Measurements from ENCODE around the gene SAMD7. TPM values are rescaled to one million over a fixed set of nuclear protein-coding genes. Genes with fewer than 3 reads are reported as not detected.

SAMD7 gene
- total RNA-seq (not detected), polyA plus RNA-seq (not detected)

- intact Hi-C loops (cut with micrococcal nuclease) = no loop called here
- POLR2A ChIA-PET (ENCODE audit: partially characterized antibody) = no interaction called here
Measured at GRCh38 chr3:169911272-169911671, at the start of gene SAMD7. Gene SAMD7, plus strand, starts transcription at chr3:169911572. Its CDS starts 7,927 bp downstream, at chr3:169919499.

GRCh38 chr3:169861871-169862270 lies 49.5 kb upstream of the SAMD7 start:
- H3K27ac Mint-ChIP-seq = peak overlapping the region in 1 of 7 donors; percentile 20
- H3K36me3 ChIP-seq (ENCODE audit: insufficient read depth, low read length) = no peaks in the 10 kb centered on the region
- H3K4me3 ChIP-seq (ENCODE audit: low read length in 2 of 2) = no peak overlapping the region
- peaks cover 4 to 15% (median 4%) of the 10 kb centered on the region in 4 donors for H3K4me1 Mint-ChIP-seq
- H3K27me3 Mint-ChIP-seq = peaks cover 6 to 11% of the 10 kb centered on the region in 2 donors
- no peak overlapping the region for H3K4me3 Mint-ChIP-seq
- H3K27me3 ChIP-seq (ENCODE audit: insufficient read depth, low read length) = no peaks in the 10 kb centered on the region
- peaks cover 7% of the 10 kb centered on the region for H3K4me1 ChIP-seq (ENCODE audit: insufficient read depth, low read length)
- POLR2A ChIA-PET (ENCODE audit: partially characterized antibody) = interaction anchor here (1.2 kb wide), 1 partner anchor 105 kb away, joined by 6 read pairs; the partner anchor contains the start of gene SEC62
- DNase-seq = no peak
- H3K9me3 ChIP-seq (ENCODE audit: control insufficient read depth in 1 of 2, low read length in 2 of 2) = no peaks in the 10 kb centered on the region
- CTCF ChIA-PET (ENCODE audit: partially characterized antibody) = interaction anchor here (0.6 to 6.2 kb wide), 22 partner anchors 9 to 950 kb away, joined by 3 to 29 read pairs (median 4); partner anchors contain the start of genes GPR160 and SEC62
- no peak overlapping the region for H3K27ac ChIP-seq (ENCODE audit: low read depth, low read length)
- no peaks in the 10 kb centered on the region for H3K36me3 Mint-ChIP-seq
- H3K9me3 Mint-ChIP-seq = no peaks in the 10 kb centered on the region
- intact Hi-C loops (cut with micrococcal nuclease) = loop anchor here (2.0 to 10.0 kb wide), 4 partner anchors 233 to 829 kb away; partner anchors contain the start of gene PHC3

More at GRCh38 chr3:169911272-169911671, at the start of gene SAMD7:
- CTCF ChIA-PET (ENCODE audit: partially characterized antibody) = no interaction called here
- Mint-ChIP-seq H3K36me3 (no peaks in the 10 kb centered on the region), H3K27ac (no peak within 1 kb of the TSS), H3K9me3 (no peaks in the 10 kb centered on the region), H3K4me1 (no peaks in the 10 kb centered on the region), H3K4me3 (no peak within 1 kb of the TSS), H3K27me3 (peaks cover 2 to 3% of the 10 kb centered on the region in 2 donors)
- DNase-seq = no peak
- H3K27me3 ChIP-seq (ENCODE audit: insufficient read depth, low read length) = no peaks in the 10 kb centered on the region
- H3K4me1 ChIP-seq (ENCODE audit: insufficient read depth, low read length) = no peaks in the 10 kb centered on the region
- no peak within 1 kb of the TSS for H3K27ac ChIP-seq (ENCODE audit: low read depth, low read length)
- H3K36me3 ChIP-seq (ENCODE audit: insufficient read depth, low read length) = no peaks in the 10 kb centered on the region
- no peak within 1 kb of the TSS for H3K4me3 ChIP-seq (ENCODE audit: low read length in 2 of 2)
- H3K9me3 ChIP-seq (ENCODE audit: control insufficient read depth in 1 of 2, low read length in 2 of 2) = no peaks in the 10 kb centered on the region

GRCh38 chr3:169863458-169863899 lies 47.9 kb upstream of the SAMD7 start:
- H3K27ac ChIP-seq (ENCODE audit: low read depth, low read length) = no peak overlapping the region
- peak; percentile 54 to 71 (median 66) for DNase-seq
- no peaks in the 10 kb centered on the region for H3K36me3 ChIP-seq (ENCODE audit: insufficient read depth, low read length)
- Mint-ChIP-seq H3K4me3 (no peak overlapping the region), H3K4me1 (peaks cover 4 to 15% (median 4%) of the 10 kb centered on the region in 4 donors), H3K27ac (peak overlapping the region in 2 of 7 donors; percentile 23 to 38), H3K9me3 (no peaks in the 10 kb centered on the region), H3K36me3 (no peaks in the 10 kb centered on the region), H3K27me3 (peaks cover 3 to 9% of the 10 kb centered on the region in 2 donors)
- no peaks in the 10 kb centered on the region for H3K27me3 ChIP-seq (ENCODE audit: insufficient read depth, low read length)
- ChIA-PET POLR2A (ENCODE audit: partially characterized antibody) (interaction anchor here (1.0 kb wide), 1 partner anchor 103 kb away, joined by 3 read pairs; the partner anchor contains the start of gene SEC62), CTCF (ENCODE audit: partially characterized antibody) (interaction anchor here (0.8 to 6.2 kb wide), 16 partner anchors 8 to 948 kb away, joined by 3 to 29 read pairs (median 7); partner anchors contain the start of genes MYNN and SEC62)
- H3K9me3 ChIP-seq (ENCODE audit: control insufficient read depth in 1 of 2, low read length in 2 of 2) = no peaks in the 10 kb centered on the region
- peaks cover 7% of the 10 kb centered on the region for H3K4me1 ChIP-seq (ENCODE audit: insufficient read depth, low read length)
- no peak overlapping the region for H3K4me3 ChIP-seq (ENCODE audit: low read length in 2 of 2)
- intact Hi-C loops (cut with micrococcal nuclease) = loop anchor here (1.0 to 10.0 kb wide), 10 partner anchors 100 to 949 kb away; partner anchors contain the start of genes PHC3 and SEC62

GRCh38 chr3:169864270-169864669 lies 47.1 kb upstream of the SAMD7 start:
- ChIA-PET POLR2A (ENCODE audit: partially characterized antibody) (no interaction called here), CTCF (ENCODE audit: partially characterized antibody) (interaction anchor here (0.8 to 6.2 kb wide), 6 partner anchors 11 to 948 kb away, joined by 3 to 29 read pairs (median 6); no protein-coding TSS in a partner anchor)
- Histone ChIP-seq H3K4me1 (ENCODE audit: insufficient read depth, low read length) (peaks cover 7% of the 10 kb centered on the region), H3K36me3 (ENCODE audit: insufficient read depth, low read length) (no peaks in the 10 kb centered on the region), H3K27ac (ENCODE audit: low read depth, low read length) (no peak overlapping the region), H3K4me3 (ENCODE audit: low read length in 2 of 2) (no peak overlapping the region), H3K27me3 (ENCODE audit: insufficient read depth, low read length) (no peaks in the 10 kb centered on the region), H3K9me3 (ENCODE audit: control insufficient read depth in 1 of 2, low read length in 2 of 2) (no peaks in the 10 kb centered on the region)
- no peak for DNase-seq
- intact Hi-C loops (cut with micrococcal nuclease) = loop anchor here (5.0 to 10.0 kb wide), 3 partner anchors 231 to 411 kb away; partner anchors contain the start of gene PHC3
- Mint-ChIP-seq H3K36me3 (no peaks in the 10 kb centered on the region), H3K4me3 (peak overlapping the region in 1 of 8 donors; percentile 21), H3K27ac (no peak overlapping the region), H3K4me1 (peaks cover 4 to 15% (median 4%) of the 10 kb centered on the region in 4 donors), H3K9me3 (no peaks in the 10 kb centered on the region), H3K27me3 (peaks cover 3 to 8% of the 10 kb centered on the region in 2 donors)

GRCh38 chr3:169865176-169865767 lies 46.1 kb upstream of the SAMD7 start:
- peak in 1 of 5 donors; percentile 2 for DNase-seq
- peaks cover 7% of the 10 kb centered on the region for H3K4me1 ChIP-seq (ENCODE audit: insufficient read depth, low read length)
- no peak overlapping the region for H3K27ac ChIP-seq (ENCODE audit: low read depth, low read length)
- no peaks in the 10 kb centered on the region for H3K27me3 ChIP-seq (ENCODE audit: insufficient read depth, low read length)
- no peaks in the 10 kb centered on the region for H3K36me3 ChIP-seq (ENCODE audit: insufficient read depth, low read length)
- no peaks in the 10 kb centered on the region for H3K9me3 ChIP-seq (ENCODE audit: control insufficient read depth in 1 of 2, low read length in 2 of 2)
- H3K4me3 ChIP-seq (ENCODE audit: low read length in 2 of 2) = no peak overlapping the region
- ChIA-PET CTCF (ENCODE audit: partially characterized antibody) (interaction anchor here (1.1 to 6.2 kb wide), 4 partner anchors 27 to 947 kb away, joined by 3 to 29 read pairs (median 15); no protein-coding TSS in a partner anchor), POLR2A (ENCODE audit: partially characterized antibody) (interaction anchor here (1.0 kb wide), 1 partner anchor 102 kb away, joined by 5 read pairs; no protein-coding TSS in a partner anchor)
- Mint-ChIP-seq H3K4me1 (peaks cover 4 to 17% (median 6%) of the 10 kb centered on the region in 4 donors), H3K9me3 (no peaks in the 10 kb centered on the region), H3K4me3 (peak overlapping the region in 2 of 8 donors; percentile 22 to 41), H3K36me3 (no peaks in the 10 kb centered on the region), H3K27me3 (peaks cover 3 to 7% of the 10 kb centered on the region in 2 donors), H3K27ac (peak overlapping the region in 4 of 7 donors; percentile 60 to 71 (median 62))
- intact Hi-C loops (cut with micrococcal nuclease) = loop anchor here (10.0 kb wide), 2 partner anchors 230 to 410 kb away; no protein-coding TSS in a partner anchor

GRCh38 chr3:169867584-169868210 lies 43.7 kb upstream of the SAMD7 start:
- CTCF ChIA-PET (ENCODE audit: partially characterized antibody) = interaction anchor here (0.7 kb wide), 1 partner anchor 103 kb away, joined by 3 read pairs; the partner anchor contains the start of gene TERC

More at GRCh38 chr3:169867584-169868210, 43.7 kb upstream of the SAMD7 start:
- no peak for DNase-seq
- Mint-ChIP-seq H3K4me1 (peaks cover 15 to 34% (median 19%) of the 10 kb centered on the region in 4 donors), H3K36me3 (no peaks in the 10 kb centered on the region), H3K27ac (no peak overlapping the region), H3K4me3 (no peak overlapping the region), H3K9me3 (no peaks in the 10 kb centered on the region), H3K27me3 (peaks cover 0 to 1% of the 10 kb centered on the region in 2 donors)
- H3K36me3 ChIP-seq (ENCODE audit: insufficient read depth, low read length) = no peaks in the 10 kb centered on the region
- intact Hi-C loops (cut with micrococcal nuclease) = loop anchor here (10.0 kb wide), 2 partner anchors 227 to 407 kb away; no protein-coding TSS in a partner anchor
- no peak overlapping the region for H3K4me3 ChIP-seq (ENCODE audit: low read length in 2 of 2)
- POLR2A ChIA-PET (ENCODE audit: partially characterized antibody) = no interaction called here
- H3K4me1 ChIP-seq (ENCODE audit: insufficient read depth, low read length) = peaks cover 21% of the 10 kb centered on the region
- no peaks in the 10 kb centered on the region for H3K27me3 ChIP-seq (ENCODE audit: insufficient read depth, low read length)
- no peak overlapping the region for H3K27ac ChIP-seq (ENCODE audit: low read depth, low read length)
- no peaks in the 10 kb centered on the region for H3K9me3 ChIP-seq (ENCODE audit: control insufficient read depth in 1 of 2, low read length in 2 of 2)

All from CD4-positive, alpha-beta memory T cell (primary cell).